ENCODE data around the gene MTX2. TPM values are rescaled to one million over a fixed set of nuclear protein-coding genes. Genes with fewer than 3 reads are reported as not detected.

Gene MTX2
- total and polyA plus RNA-seq, 2 donors (not counting 3 experiments of a cell fraction or from before 2014, with no cell fraction given): 31.3 TPM

- Histone ChIP-seq H3K9me1 (replicated peaks; ENCODE audit: control insufficient read depth, extremely low read depth, insufficient read depth, low read length) (no peaks in the 10 kb centered on the region), H3K79me2 (ENCODE audit: control insufficient read depth, insufficient read depth, low read length) (no peaks in the 10 kb centered on the region), H2AFZ (ENCODE audit: low read depth, low read length) (no peak overlapping the region), H3K27me3 (ENCODE audit: control insufficient read depth in 2 of 2, insufficient read depth in 2 of 2, low read length in 2 of 2) (no peaks in the 10 kb centered on the region), H3K4me3 (replicated peaks in 1 of 3; ENCODE audit: insufficient read depth in 1 of 3, low read depth in 1 of 3, low read length in 3 of 3) (no peak overlapping the region), H4K20me1 (replicated peaks; ENCODE audit: control insufficient read depth, extremely low read depth, insufficient read depth, low read length) (no peaks in the 10 kb centered on the region), H3K4me1 (ENCODE audit: control insufficient read depth, extremely low read depth, insufficient read depth, low read length) (no peaks in the 10 kb centered on the region), H3K36me3 (ENCODE audit: control insufficient read depth in 2 of 2, extremely low read depth in 1 of 2, insufficient read depth in 2 of 2, low read length in 2 of 2) (no peaks in the 10 kb centered on the region), H3K4me2 (ENCODE audit: insufficient read depth, low read length) (no peak overlapping the region), H3K27ac (ENCODE audit: insufficient read depth, low read depth, low read length) (no peak overlapping the region), H3K9me3 (replicated peaks; ENCODE audit: control insufficient read depth, insufficient read depth, low read length) (no peaks in the 10 kb centered on the region), H3K9ac (replicated peaks; ENCODE audit: extremely low read depth, insufficient read depth, low read length) (no peak overlapping the region)
- TF ChIP-seq MYC (IDR thresholded peaks at IDR 0.05; ENCODE audit: low read depth, low read length): no peak
- no peak for TF ChIP-seq FOS (IDR thresholded peaks at IDR 0.05; ENCODE audit: borderline replicate concordance, insufficient read depth, low read length)
- TF ChIP-seq POLR2AphosphoS5 (IDR thresholded peaks at IDR 0.05; ENCODE audit: insufficient read depth, low read depth, low read length): no peak
- no peak for TF ChIP-seq MAX (IDR thresholded peaks at IDR 0.05; ENCODE audit: insufficient read depth, insufficient read length)
- TF ChIP-seq EZH2 (IDR thresholded peaks at IDR 0.05; ENCODE audit: borderline replicate concordance, low read depth, low read length, severe bottlenecking): no peak
- TF ChIP-seq POLR2A (IDR thresholded peaks at IDR 0.05; ENCODE audit: low read depth, low read length): no peak
- no peak for TF ChIP-seq CTCF (IDR thresholded peaks at IDR 0.05; ENCODE audit: extremely low read depth in 1 of 2, insufficient read depth in 1 of 2, low read depth in 1 of 2, low read length in 2 of 2)
- no peak for TF ChIP-seq JUN (IDR thresholded peaks at IDR 0.05; ENCODE audit: borderline replicate concordance, insufficient read depth, insufficient read length, low read depth)
- TF ChIP-seq GATA2 (IDR thresholded peaks at IDR 0.05; ENCODE audit: insufficient read depth, insufficient read length, low read depth, low read length): no peak
- intact Hi-C loops (cut with micrococcal nuclease): loop anchor here (1.0 kb wide), 1 partner anchor 8 kb away; no protein-coding TSS in a partner anchor
- FAIRE-seq (no peak), DNase-seq (ENCODE audit: low read depth, low spot score) (no peak)
- BruUV-seq (replicated peaks): no TSS peak
- dilution Hi-C loops (cut with MboI; ENCODE audit: extremely low pct_ligation_motif_present, low sequenced_read_pairs): no loop called here
- CTCF ChIA-PET: no interaction called here
- POLR2A ChIA-PET: no interaction called here
Measured at GRCh38 chr2:176324862-176325261, 55.6 kb downstream of the MTX2 start.
